HEK293T (cell line): ENCODE measurements around the gene DDI2.

Experiments
- CTCF ChIA-PET: fragments of 350-600 bp; formaldehyde crosslinking; extraction: SDS; loops from one replicate; lab custom pipeline; 2021; ENCODE audit warnings: antibody characterized with exemption, inconsistent platforms; lab: Yijun Ruan, JAX
- POLR2A ChIA-PET: fragments of 350-600 bp; formaldehyde crosslinking; extraction: SDS; loops from one replicate; lab custom pipeline; 2020; ENCODE audit warnings: antibody characterized with exemption, inconsistent platforms; lab: Yijun Ruan, JAX
- DNase-seq: peaks from one replicate; pipeline ENCODE4 v3.0.0; 2012; ENCODE audit warnings: mixed read lengths; ENCODE audit errors: extremely low spot score
- ARNT ChIP-seq: fragments of 450-650 bp; IDR thresholded peaks from 2 replicates; pipeline ENCODE4 v1.6.1; 2017; ENCODE audit warnings: mild to moderate bottlenecking
- BHLHE40 ChIP-seq: fragments of 450-650 bp; IDR thresholded peaks from 2 replicates; pipeline ENCODE4 v1.6.1; 2016; ENCODE audit warnings: mild to moderate bottlenecking, moderate library complexity, borderline replicate concordance
- CTBP1 ChIP-seq: fragments of 450-650 bp; IDR thresholded peaks from 2 replicates; pipeline ENCODE4 v1.6.1; 2016; ENCODE audit warnings: borderline replicate concordance
- ELF4 ChIP-seq: fragments of 450-650 bp; IDR thresholded peaks from 2 replicates; pipeline ENCODE4 v1.6.1; 2017; ENCODE audit warnings: antibody characterized with exemption
- FOXA1 ChIP-seq: fragments of 450-650 bp; IDR thresholded peaks from 2 replicates; pipeline ENCODE4 v1.6.1; 2016; ENCODE audit warnings: mild to moderate bottlenecking
- FOXK2 ChIP-seq: fragments of 450-650 bp; IDR thresholded peaks from 2 replicates; pipeline ENCODE4 v1.6.1; 2016; ENCODE audit warnings: mild to moderate bottlenecking
- FOXM1 ChIP-seq: fragments of 450-650 bp; IDR thresholded peaks from 2 replicates; pipeline ENCODE4 v1.6.1; 2017; ENCODE audit warnings: mild to moderate bottlenecking, borderline replicate concordance
- HDGF ChIP-seq: fragments of 450-650 bp; IDR thresholded peaks from 2 replicates; pipeline ENCODE4 v1.6.1; 2017; ENCODE audit warnings: antibody characterized with exemption, borderline replicate concordance
- L3MBTL2 ChIP-seq: fragments of 450-650 bp; conservative IDR thresholded peaks from 2 replicates; pipeline ENCODE4 v1.6.1; 2016; ENCODE audit warnings: mild to moderate bottlenecking
- LEF1 ChIP-seq: fragments of 450-650 bp; IDR thresholded peaks from 2 replicates; pipeline ENCODE4 v1.6.1; 2017; ENCODE audit warnings: mild to moderate bottlenecking, borderline replicate concordance
- NFRKB ChIP-seq: fragments of 450-650 bp; IDR thresholded peaks from 2 replicates; pipeline ENCODE4 v1.6.1; 2016; ENCODE audit warnings: mild to moderate bottlenecking, moderate library complexity
- SP1 ChIP-seq: fragments of 450-650 bp; IDR thresholded peaks from 2 replicates; pipeline ENCODE4 v1.6.1; 2017
- SUZ12 ChIP-seq: fragments of 450-650 bp; IDR thresholded peaks from 2 replicates; pipeline ENCODE4 v1.6.1; 2016; ENCODE audit warnings: mild to moderate bottlenecking
- TARDBP ChIP-seq: fragments of 450-650 bp; IDR thresholded peaks from 2 replicates; pipeline ENCODE4 v1.6.1; 2016
- ZNF384 ChIP-seq: fragments of 450-650 bp; IDR thresholded peaks from 2 replicates; pipeline ENCODE4 v1.6.1; 2016
- TF ChIP-seq, protein P1 (sequence below): fragments of 450-650 bp; IDR thresholded peaks from 2 replicates; pipeline ENCODE4 v1.6.1; 2016

Gene DDI2

DNA sequence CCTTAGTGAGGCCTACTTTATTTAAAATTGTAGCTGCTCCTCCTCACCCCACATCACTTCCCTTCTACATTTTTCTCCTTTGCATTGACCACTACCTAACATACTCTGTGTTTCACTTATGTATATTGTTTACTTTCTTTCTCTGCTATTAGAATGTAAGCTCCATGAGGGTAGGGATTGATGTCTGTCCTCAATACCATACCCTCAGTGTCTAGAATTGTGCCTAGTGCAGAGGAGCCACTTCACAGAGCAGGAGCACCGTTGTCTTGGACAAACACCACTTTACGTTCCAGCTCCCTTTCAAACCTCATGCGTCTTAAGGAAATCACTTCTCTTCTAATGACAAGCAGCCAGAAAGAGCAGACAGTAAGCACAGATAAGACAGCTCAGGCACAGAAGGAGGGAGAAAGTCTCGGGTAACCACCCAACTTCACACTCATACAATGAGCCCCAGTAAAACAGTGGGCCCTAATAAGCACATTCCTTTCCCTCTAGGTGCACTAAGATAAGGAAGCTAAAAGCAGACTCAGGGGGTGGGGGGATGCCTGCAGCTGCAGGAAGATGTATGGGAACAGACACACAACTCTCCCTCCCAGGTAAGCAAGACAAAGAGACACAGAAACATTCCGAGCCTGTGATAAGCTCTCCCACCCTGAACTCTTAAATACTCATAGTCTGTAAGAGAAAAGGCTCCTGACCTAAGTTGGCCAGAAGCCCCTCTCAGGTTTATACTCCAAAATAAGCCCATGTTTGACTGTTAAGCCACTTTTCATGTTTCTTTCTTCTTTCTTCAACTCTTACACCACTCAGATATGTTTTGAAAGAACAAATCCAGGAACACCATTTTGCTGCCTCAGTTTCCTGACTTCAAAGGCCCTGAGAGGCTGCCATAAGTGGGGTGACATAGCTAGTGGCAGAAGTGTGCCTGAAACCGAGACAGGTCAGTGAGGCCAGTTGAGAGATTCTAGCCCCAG, 59.7 kb downstream of the DDI2 start:
- TF ChIP-seq LEF1, result no peak
- TF ChIP-seq SUZ12, result no peak
- TF ChIP-seq ZNF384, result no peak
- TF ChIP-seq HDGF, result no peak
- TF ChIP-seq NFRKB, result no peak
- TF ChIP-seq ELF4, result no peak
- TF ChIP-seq CTBP1, result no peak
- TF ChIP-seq, protein P1, sequence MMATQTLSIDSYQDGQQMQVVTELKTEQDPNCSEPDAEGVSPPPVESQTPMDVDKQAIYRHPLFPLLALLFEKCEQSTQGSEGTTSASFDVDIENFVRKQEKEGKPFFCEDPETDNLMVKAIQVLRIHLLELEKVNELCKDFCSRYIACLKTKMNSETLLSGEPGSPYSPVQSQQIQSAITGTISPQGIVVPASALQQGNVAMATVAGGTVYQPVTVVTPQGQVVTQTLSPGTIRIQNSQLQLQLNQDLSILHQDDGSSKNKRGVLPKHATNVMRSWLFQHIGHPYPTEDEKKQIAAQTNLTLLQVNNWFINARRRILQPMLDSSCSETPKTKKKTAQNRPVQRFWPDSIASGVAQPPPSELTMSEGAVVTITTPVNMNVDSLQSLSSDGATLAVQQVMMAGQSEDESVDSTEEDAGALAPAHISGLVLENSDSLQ, result no peak
- TF ChIP-seq SP1, result no peak
- no peak for TF ChIP-seq TARDBP
- no peak for TF ChIP-seq L3MBTL2
- no peak for TF ChIP-seq BHLHE40
- ChIA-PET CTCF (no interaction called here), POLR2A (interaction anchor here (0.7 to 1.2 kb wide), 2 partner anchors 8 to 13 kb away, joined by 3 to 4 read pairs; no protein-coding TSS in a partner anchor)
- no peak for DNase-seq

DNA sequence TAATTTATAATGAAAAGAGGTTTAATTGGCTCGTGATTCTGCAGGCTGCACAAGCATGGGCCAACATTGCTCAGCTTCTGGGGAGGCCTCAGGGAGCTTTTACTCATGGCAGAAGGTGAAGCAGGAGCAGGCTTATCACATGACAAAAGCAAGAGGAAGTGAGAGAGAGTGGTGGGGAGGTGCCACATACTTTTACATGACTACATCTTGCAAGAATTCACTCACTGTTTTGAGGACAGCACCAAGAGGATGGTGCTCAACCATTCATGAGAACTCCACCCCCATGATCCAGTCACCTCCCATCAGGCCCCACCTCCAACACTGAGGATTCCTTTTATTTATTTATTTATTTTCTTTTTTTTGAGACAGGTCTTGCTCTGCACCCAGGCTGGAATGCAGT, 61.3 kb downstream of the DDI2 start:
- TF ChIP-seq, protein P1, result no peak
- TF ChIP-seq FOXA1 (no peak), NFRKB (no peak), ELF4 (no peak), LEF1 (no peak), CTBP1 (no peak), SUZ12 (no peak), HDGF (no peak), ARNT (no peak), TARDBP (no peak), FOXK2 (no peak), BHLHE40 (no peak), ZNF384 (no peak), SP1 (no peak), L3MBTL2 (no peak), FOXM1 (no peak)
- ChIA-PET CTCF (no interaction called here), POLR2A (no interaction called here)
- no peak for DNase-seq

GRCh38 chr1:15680131-15680530, 62.9 kb downstream of the DDI2 start:
- no peak for DNase-seq
- ChIA-PET POLR2A (interaction anchor here (0.6 to 0.7 kb wide), 2 partner anchors 18 to 246 kb away, joined by 3 to 4 read pairs; no protein-coding TSS in a partner anchor), CTCF (no interaction called here)
- TF ChIP-seq CTBP1, result no peak
- TF ChIP-seq HDGF, result no peak
- TF ChIP-seq ZNF384, result no peak
- TF ChIP-seq ARNT, result no peak
- no peak for TF ChIP-seq FOXA1
- TF ChIP-seq NFRKB, result no peak
- no peak for TF ChIP-seq SUZ12
- no peak for TF ChIP-seq FOXM1
- TF ChIP-seq LEF1, result no peak
- TF ChIP-seq, protein P1, result no peak
- no peak for TF ChIP-seq SP1
- no peak for TF ChIP-seq ELF4
- no peak for TF ChIP-seq BHLHE40
- no peak for TF ChIP-seq L3MBTL2
- no peak for TF ChIP-seq FOXK2
- no peak for TF ChIP-seq TARDBP

DNA sequence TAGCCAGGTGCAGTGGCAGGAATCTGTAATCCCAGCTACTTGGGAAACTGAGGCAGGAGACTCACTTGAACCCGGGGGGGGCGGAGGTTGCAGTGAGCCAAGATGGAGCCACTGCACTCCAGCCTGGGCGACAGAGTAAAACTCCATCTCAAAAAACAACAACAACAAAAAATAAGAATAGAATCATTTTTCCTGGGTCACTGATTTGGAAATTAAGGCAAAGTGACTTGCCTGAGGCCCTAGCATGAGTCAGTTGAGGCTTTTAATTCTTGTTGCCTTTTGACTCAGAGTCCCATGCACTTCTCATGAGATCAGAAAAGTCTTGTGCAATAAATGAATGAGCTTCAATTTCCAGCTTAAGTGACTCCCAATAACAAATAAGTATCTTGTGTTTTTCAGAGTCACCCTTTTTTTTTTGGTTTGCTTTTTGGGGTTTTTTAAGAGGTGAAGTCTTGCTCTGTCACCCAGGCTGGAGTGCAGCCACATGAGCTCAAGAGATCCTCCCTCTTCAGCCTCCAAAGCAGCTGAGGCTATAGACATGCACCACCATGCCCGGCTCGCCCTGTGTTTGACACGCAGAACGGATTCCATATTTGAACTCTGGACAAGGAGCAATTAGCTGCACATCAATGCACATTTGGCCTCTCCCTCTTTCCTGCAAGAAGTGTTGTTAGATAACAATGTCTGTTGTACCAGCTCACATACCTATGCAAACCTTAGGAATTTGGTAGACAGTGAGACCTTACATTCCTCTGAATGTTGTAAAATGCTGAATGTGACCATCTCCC, 63.5 kb downstream of the DDI2 start:
- CTCF ChIA-PET, result interaction anchor here (1.0 kb wide), 1 partner anchor 10 kb away, joined by 3 read pairs; no protein-coding TSS in a partner anchor
- POLR2A ChIA-PET, result interaction anchor here (0.6 to 0.8 kb wide), 3 partner anchors 17 to 247 kb away, joined by 3 to 4 read pairs (median 3); no protein-coding TSS in a partner anchor
- TF ChIP-seq, protein P1, result no peak
- TF ChIP-seq NFRKB, result no peak
- no peak for TF ChIP-seq FOXM1
- no peak for TF ChIP-seq ELF4
- no peak for TF ChIP-seq FOXA1
- no peak for TF ChIP-seq SP1
- TF ChIP-seq ARNT, result no peak
- TF ChIP-seq ZNF384, result no peak
- TF ChIP-seq TARDBP, result no peak
- no peak for TF ChIP-seq HDGF
- no peak for TF ChIP-seq SUZ12
- TF ChIP-seq LEF1, result no peak
- no peak for TF ChIP-seq BHLHE40
- no peak for TF ChIP-seq CTBP1
- no peak for TF ChIP-seq L3MBTL2
- TF ChIP-seq FOXK2, result no peak
- DNase-seq, result no peak
